K562 (cell line): Measurements from ENCODE around the gene MTHFSD.

Source experiments
- CREB1 ChIP-seq, 2 experiments: sonication (generic) in 1 of 2; formaldehyde crosslinking in 1 of 2; IDR thresholded peaks; 2 replicates each; pipeline versions ENCODE4 v1.6.1 to v1.8.0; 2012 to 2022; ENCODE audit warnings: inconsistent platforms in 1 of 2, mild to moderate bottlenecking in 1 of 2, missing genetic modification reagents in 1 of 2, moderate library complexity in 1 of 2
- CSDE1 ChIP-seq, 2 experiments: fragments of 450-650 bp; IDR thresholded peaks; 2 replicates each; pipeline ENCODE4 v1.6.1; 2016; ENCODE audit warnings: mild to moderate bottlenecking in 1 of 2
- CTCF ChIP-seq, 3 experiments: IDR thresholded peaks in 2 of 3; conservative IDR thresholded peaks in 1 of 3; 2 replicates each; pipeline ENCODE4 v1.5.1; 2011 to 2012; ENCODE audit warnings: low read length in 3 of 3, mild to moderate bottlenecking in 3 of 3, control low read depth in 2 of 3, improper control_type of control experiment in 1 of 3, inconsistent platforms in 1 of 3, low read depth in 1 of 3, mixed read lengths in 1 of 3, moderate library complexity in 1 of 3; ENCODE audit not compliant: insufficient read depth in 2 of 3
- FOS ChIP-seq: IDR thresholded peaks from 3 replicates; pipeline ENCODE4 v1.6.1; 2011; ENCODE audit not compliant: insufficient read length; ENCODE audit errors: extremely low read depth
- JUN ChIP-seq, 2 experiments: sonication (generic) in 1 of 2; formaldehyde crosslinking in 1 of 2; IDR thresholded peaks; 2 replicates each; pipeline versions ENCODE4 v1.6.1 to v1.8.0; 2012 to 2022; ENCODE audit warnings: borderline replicate concordance in 2 of 2, mild to moderate bottlenecking in 2 of 2, improper control_type of control experiment in 1 of 2, low read depth in 1 of 2, low read length in 1 of 2, missing genetic modification reagents in 1 of 2
- MTA2 ChIP-seq: fragments of 450-650 bp; IDR thresholded peaks from 2 replicates; pipeline ENCODE4 v1.6.1; 2016; ENCODE audit warnings: low read depth
- POLR2AphosphoS5 ChIP-seq: IDR thresholded peaks from 2 replicates; pipeline ENCODE4 v1.6.1; 2011; ENCODE audit warnings: mild to moderate bottlenecking, low read depth, low read length, moderate library complexity; ENCODE audit not compliant: control insufficient read depth, insufficient read depth
- SRSF1 ChIP-seq: fragments of 200-400 bp; formaldehyde crosslinking; IDR thresholded peaks from 2 replicates; pipeline ENCODE4 v1.6.1; 2017; ENCODE audit warnings: mild to moderate bottlenecking, low read depth, low read length, moderate library complexity
- ZZZ3 ChIP-seq: fragments of 450-650 bp; IDR thresholded peaks from 2 replicates; pipeline ENCODE4 v1.6.1; 2016; ENCODE audit warnings: antibody characterized with exemption, mild to moderate bottlenecking, moderate library complexity
- TF ChIP-seq, protein P1 (sequence below): fragments of 200-600 bp; sonication (generic); IDR thresholded peaks from one replicate; pipeline ENCODE4 v1.6.1; 2012; ENCODE audit warnings: mild to moderate bottlenecking, low read depth, low read length, inconsistent platforms
- TF ChIP-seq, protein P2 (sequence below): fragments of 450-650 bp; IDR thresholded peaks from one replicate; pipeline ENCODE4 v1.6.1; 2018; ENCODE audit warnings: mild to moderate bottlenecking, moderate library complexity; ENCODE audit not compliant: partially characterized antibody

- TF ChIP-seq FOS (no peak), POLR2AphosphoS5 (no peak), SRSF1 (no peak), MTA2 (no peak), ZZZ3 (no peak), CREB1 (IDR thresholded peaks at IDR 0.05) (no peak), CREB1 (CRISPR knock-in tag; IDR thresholded peaks at IDR 0.05) (no peak), JUN (IDR thresholded peaks at IDR 0.05; ENCODE audit: borderline replicate concordance, low read depth, low read length) (no peak), JUN (CRISPR knock-in tag; IDR thresholded peaks at IDR 0.05; ENCODE audit: borderline replicate concordance) (no peak), CSDE1 (IDR thresholded peaks at IDR 0.05) (no peak), CTCF (IDR thresholded peaks at IDR 0.05 in 2 of 3, conservative IDR thresholded peaks at IDR 0.05 in 1 of 3; ENCODE audit: insufficient read depth in 2 of 3, low read depth in 1 of 3, low read length in 3 of 3) (no peak)
- TF ChIP-seq, protein P1, sequence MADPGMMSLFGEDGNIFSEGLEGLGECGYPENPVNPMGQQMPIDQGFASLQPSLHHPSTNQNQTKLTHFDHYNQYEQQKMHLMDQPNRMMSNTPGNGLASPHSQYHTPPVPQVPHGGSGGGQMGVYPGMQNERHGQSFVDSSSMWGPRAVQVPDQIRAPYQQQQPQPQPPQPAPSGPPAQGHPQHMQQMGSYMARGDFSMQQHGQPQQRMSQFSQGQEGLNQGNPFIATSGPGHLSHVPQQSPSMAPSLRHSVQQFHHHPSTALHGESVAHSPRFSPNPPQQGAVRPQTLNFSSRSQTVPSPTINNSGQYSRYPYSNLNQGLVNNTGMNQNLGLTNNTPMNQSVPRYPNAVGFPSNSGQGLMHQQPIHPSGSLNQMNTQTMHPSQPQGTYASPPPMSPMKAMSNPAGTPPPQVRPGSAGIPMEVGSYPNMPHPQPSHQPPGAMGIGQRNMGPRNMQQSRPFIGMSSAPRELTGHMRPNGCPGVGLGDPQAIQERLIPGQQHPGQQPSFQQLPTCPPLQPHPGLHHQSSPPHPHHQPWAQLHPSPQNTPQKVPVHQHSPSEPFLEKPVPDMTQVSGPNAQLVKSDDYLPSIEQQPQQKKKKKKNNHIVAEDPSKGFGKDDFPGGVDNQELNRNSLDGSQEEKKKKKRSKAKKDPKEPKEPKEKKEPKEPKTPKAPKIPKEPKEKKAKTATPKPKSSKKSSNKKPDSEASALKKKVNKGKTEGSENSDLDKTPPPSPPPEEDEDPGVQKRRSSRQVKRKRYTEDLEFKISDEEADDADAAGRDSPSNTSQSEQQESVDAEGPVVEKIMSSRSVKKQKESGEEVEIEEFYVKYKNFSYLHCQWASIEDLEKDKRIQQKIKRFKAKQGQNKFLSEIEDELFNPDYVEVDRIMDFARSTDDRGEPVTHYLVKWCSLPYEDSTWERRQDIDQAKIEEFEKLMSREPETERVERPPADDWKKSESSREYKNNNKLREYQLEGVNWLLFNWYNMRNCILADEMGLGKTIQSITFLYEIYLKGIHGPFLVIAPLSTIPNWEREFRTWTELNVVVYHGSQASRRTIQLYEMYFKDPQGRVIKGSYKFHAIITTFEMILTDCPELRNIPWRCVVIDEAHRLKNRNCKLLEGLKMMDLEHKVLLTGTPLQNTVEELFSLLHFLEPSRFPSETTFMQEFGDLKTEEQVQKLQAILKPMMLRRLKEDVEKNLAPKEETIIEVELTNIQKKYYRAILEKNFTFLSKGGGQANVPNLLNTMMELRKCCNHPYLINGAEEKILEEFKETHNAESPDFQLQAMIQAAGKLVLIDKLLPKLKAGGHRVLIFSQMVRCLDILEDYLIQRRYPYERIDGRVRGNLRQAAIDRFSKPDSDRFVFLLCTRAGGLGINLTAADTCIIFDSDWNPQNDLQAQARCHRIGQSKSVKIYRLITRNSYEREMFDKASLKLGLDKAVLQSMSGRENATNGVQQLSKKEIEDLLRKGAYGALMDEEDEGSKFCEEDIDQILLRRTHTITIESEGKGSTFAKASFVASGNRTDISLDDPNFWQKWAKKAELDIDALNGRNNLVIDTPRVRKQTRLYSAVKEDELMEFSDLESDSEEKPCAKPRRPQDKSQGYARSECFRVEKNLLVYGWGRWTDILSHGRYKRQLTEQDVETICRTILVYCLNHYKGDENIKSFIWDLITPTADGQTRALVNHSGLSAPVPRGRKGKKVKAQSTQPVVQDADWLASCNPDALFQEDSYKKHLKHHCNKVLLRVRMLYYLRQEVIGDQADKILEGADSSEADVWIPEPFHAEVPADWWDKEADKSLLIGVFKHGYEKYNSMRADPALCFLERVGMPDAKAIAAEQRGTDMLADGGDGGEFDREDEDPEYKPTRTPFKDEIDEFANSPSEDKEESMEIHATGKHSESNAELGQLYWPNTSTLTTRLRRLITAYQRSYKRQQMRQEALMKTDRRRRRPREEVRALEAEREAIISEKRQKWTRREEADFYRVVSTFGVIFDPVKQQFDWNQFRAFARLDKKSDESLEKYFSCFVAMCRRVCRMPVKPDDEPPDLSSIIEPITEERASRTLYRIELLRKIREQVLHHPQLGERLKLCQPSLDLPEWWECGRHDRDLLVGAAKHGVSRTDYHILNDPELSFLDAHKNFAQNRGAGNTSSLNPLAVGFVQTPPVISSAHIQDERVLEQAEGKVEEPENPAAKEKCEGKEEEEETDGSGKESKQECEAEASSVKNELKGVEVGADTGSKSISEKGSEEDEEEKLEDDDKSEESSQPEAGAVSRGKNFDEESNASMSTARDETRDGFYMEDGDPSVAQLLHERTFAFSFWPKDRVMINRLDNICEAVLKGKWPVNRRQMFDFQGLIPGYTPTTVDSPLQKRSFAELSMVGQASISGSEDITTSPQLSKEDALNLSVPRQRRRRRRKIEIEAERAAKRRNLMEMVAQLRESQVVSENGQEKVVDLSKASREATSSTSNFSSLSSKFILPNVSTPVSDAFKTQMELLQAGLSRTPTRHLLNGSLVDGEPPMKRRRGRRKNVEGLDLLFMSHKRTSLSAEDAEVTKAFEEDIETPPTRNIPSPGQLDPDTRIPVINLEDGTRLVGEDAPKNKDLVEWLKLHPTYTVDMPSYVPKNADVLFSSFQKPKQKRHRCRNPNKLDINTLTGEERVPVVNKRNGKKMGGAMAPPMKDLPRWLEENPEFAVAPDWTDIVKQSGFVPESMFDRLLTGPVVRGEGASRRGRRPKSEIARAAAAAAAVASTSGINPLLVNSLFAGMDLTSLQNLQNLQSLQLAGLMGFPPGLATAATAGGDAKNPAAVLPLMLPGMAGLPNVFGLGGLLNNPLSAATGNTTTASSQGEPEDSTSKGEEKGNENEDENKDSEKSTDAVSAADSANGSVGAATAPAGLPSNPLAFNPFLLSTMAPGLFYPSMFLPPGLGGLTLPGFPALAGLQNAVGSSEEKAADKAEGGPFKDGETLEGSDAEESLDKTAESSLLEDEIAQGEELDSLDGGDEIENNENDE, result no peak
- TF ChIP-seq, protein P2, sequence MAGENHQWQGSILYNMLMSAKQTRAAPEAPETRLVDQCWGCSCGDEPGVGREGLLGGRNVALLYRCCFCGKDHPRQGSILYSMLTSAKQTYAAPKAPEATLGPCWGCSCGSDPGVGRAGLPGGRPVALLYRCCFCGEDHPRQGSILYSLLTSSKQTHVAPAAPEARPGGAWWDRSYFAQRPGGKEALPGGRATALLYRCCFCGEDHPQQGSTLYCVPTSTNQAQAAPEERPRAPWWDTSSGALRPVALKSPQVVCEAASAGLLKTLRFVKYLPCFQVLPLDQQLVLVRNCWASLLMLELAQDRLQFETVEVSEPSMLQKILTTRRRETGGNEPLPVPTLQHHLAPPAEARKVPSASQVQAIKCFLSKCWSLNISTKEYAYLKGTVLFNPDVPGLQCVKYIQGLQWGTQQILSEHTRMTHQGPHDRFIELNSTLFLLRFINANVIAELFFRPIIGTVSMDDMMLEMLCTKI, result no peak
These were observed 13.5 kb downstream of the MTHFSD start for GRCh38 chr16:86541560-86541959.
